Transverse colon (tissue), 4 donors: ENCODE measurements around the gene PTPN20. TPM values are rescaled to one million over a fixed set of nuclear protein-coding genes. Genes with fewer than 3 reads are reported as not detected.
A peak's percentile ranks its signal among the peaks of the same experiment; 100 is the strongest.

Experiments
- DNase-seq: peaks from one replicate; pipeline ENCODE4 v3.0.0-alpha.2; 2019
- H3K27ac ChIP-seq, 4 donors: fragments of 200-600 bp; sonication (generic); 2 replicates each; pipeline ENCODE4 v1.5.1; 2016 to 2018; ENCODE audit warnings: inconsistent platforms in 4 of 4
- H3K27me3 ChIP-seq: fragments of 200-600 bp; sonication (generic); 2 replicates; pipeline ENCODE4 v1.5.1; 2017; ENCODE audit warnings: inconsistent platforms
- H3K36me3 ChIP-seq, 4 donors: fragments of 200-600 bp; sonication (generic); 2 replicates each; pipeline ENCODE4 v1.5.1; 2017 to 2019; ENCODE audit warnings: inconsistent platforms in 4 of 4
- H3K4me1 ChIP-seq, 4 donors: fragments of 200-600 bp; sonication (generic); 2 replicates each; pipeline ENCODE4 v1.5.1; 2017 to 2020; ENCODE audit warnings: inconsistent platforms in 4 of 4
- H3K4me3 ChIP-seq, 4 donors: fragments of 200-600 bp; sonication (generic); 1 replicate in 1 of 4; 2 replicates in 3 of 4; pipeline versions ENCODE4 v1.5.1 to v1.6.1; 2017 to 2019; ENCODE audit warnings: inconsistent platforms in 4 of 4
- H3K9me3 ChIP-seq, 2 donors: fragments of 200-600 bp; sonication (generic); 2 replicates each; pipeline ENCODE4 v1.5.1; 2017 to 2019; ENCODE audit warnings: inconsistent platforms in 2 of 2
- CTCF ChIP-seq, 5 experiments: fragments of 200-600 bp in 3 of 5; fragments of 450-650 bp in 2 of 5; sonication (generic) in 3 of 5; IDR thresholded peaks; 1 replicate in 2 of 5; 2 replicates in 3 of 5; pipeline ENCODE4 v1.5.1; 2016 to 2017; ENCODE audit warnings: antibody characterized with exemption in 5 of 5, inconsistent platforms in 3 of 5, mild to moderate bottlenecking in 2 of 5, moderate library complexity in 1 of 5
- EP300 ChIP-seq: sonication (generic); formaldehyde crosslinking; IDR thresholded peaks from one replicate; pipeline ENCODE4 v1.6.1; 2017; ENCODE audit warnings: antibody characterized with exemption, low read depth
- POLR2A ChIP-seq: fragments of 450-650 bp; IDR thresholded peaks from one replicate; pipeline ENCODE4 v1.6.1; 2016; ENCODE audit warnings: antibody characterized with exemption, mild to moderate bottlenecking, moderate library complexity
- POLR2AphosphoS5 ChIP-seq, 3 donors: sonication (generic); formaldehyde crosslinking; IDR thresholded peaks; one replicate each; pipeline ENCODE4 v1.6.1; 2016; ENCODE audit warnings: antibody characterized with exemption in 3 of 3
- WGBS, 2 donors: methylation state at CpG; one replicate each; pipeline ENCODE4 v1.1.5; 2018; ENCODE audit warnings: low coverage in 1 of 2; 5-methylcytosine and 5-hydroxymethylcytosine counted together
- in situ Hi-C, 4 donors: fragments of 200-750 bp; cut with MboI; loops; one replicate each; pipeline versions ENCODE4 v1.15.0 to v1.15.1; 2017; ENCODE audit warnings: low sequenced_read_pairs in 3 of 4, low pct_ligation_motif_present in 1 of 4, low pct_unique_long_range_greater_than_20kb in 1 of 4
- intact Hi-C: fragments of 100-400 bp; cut with DNase I; formaldehyde crosslinking; loops from one replicate; pipeline ENCODE4 v1.15.1; 2023; ENCODE audit warnings: low total_unique reads
- total RNA-seq, 4 donors: library from RNA; depleted of rRNA; stranded (reverse); fragments of >200 nt; gene quantifications; one replicate each; pipeline ENCODE4 v1.1.0, GENCODE V29; 2016

PTPN20 gene
- total RNA-seq, 4 donors from 2014 or later = 1.6 to 34.0 (median 4.9) TPM; not detected in 1

GRCh38 chr10:47031211-47031900 is 120.1 kb downstream of the PTPN20 start:
- in situ Hi-C loops = loop anchor here in 2 of 4 donors (10.0 to 25.0 kb wide), 2 partner anchors 273 to 281 kb away; partner anchors contain the start of genes GDF10 (in 2 of the 2) and GDF2 (in 1 of the 2)
- TF ChIP-seq POLR2AphosphoS5 (IDR thresholded peaks at IDR 0.05) (no peak), EP300 (no peak), CTCF (IDR thresholded peaks at IDR 0.05) (no peak), POLR2A (no peak)
- no peak overlapping the region for H3K27ac ChIP-seq
- H3K9me3 ChIP-seq = no peaks in the 10 kb centered on the region
- DNase-seq = no peak
- WGBS, 2 donors = 86% methylated on average over 7 of the region's 7 CpGs; no CpG with 5 or more reads in 1 of the 2 donors
- H3K4me1 ChIP-seq = no peaks in the 10 kb centered on the region
- intact Hi-C loops = no loop called here
- H3K4me3 ChIP-seq = no peak overlapping the region
- H3K36me3 ChIP-seq = no peaks in the 10 kb centered on the region
- H3K27me3 ChIP-seq = no peaks in the 10 kb centered on the region

GRCh38 chr10:47031901-47032465 is 120.8 kb downstream of the PTPN20 start:
- no peaks in the 10 kb centered on the region for H3K36me3 ChIP-seq
- H3K4me3 ChIP-seq = no peak overlapping the region
- no peaks in the 10 kb centered on the region for H3K27me3 ChIP-seq
- H3K9me3 ChIP-seq = no peaks in the 10 kb centered on the region
- TF ChIP-seq POLR2AphosphoS5 (IDR thresholded peaks at IDR 0.05) = no peak
- TF ChIP-seq EP300 = no peak
- no peak for TF ChIP-seq CTCF (IDR thresholded peaks at IDR 0.05)
- no peak for TF ChIP-seq POLR2A
- WGBS, 2 donors = 82% methylated on average over 6 of the region's 7 CpGs; no CpG with 5 or more reads in 1 of the 2 donors
- no peaks in the 10 kb centered on the region for H3K4me1 ChIP-seq
- peak; percentile 9 for DNase-seq
- no peak overlapping the region for H3K27ac ChIP-seq
- in situ Hi-C loops (loop anchor here in 2 of 4 donors (10.0 to 25.0 kb wide), 2 partner anchors 273 to 280 kb away; partner anchors contain the start of genes GDF10 (in 2 of the 2) and GDF2 (in 1 of the 2)), intact Hi-C loops (no loop called here)

- H3K4me1 ChIP-seq = no peaks in the 10 kb centered on the region
- 93 to 100% methylated on average over 2 to 5 of the region's 5 CpGs for WGBS, 2 donors
- no peaks in the 10 kb centered on the region for H3K36me3 ChIP-seq
- TF ChIP-seq CTCF (IDR thresholded peaks at IDR 0.05) (no peak), POLR2AphosphoS5 (IDR thresholded peaks at IDR 0.05) (no peak), POLR2A (no peak), EP300 (no peak)
- H3K9me3 ChIP-seq = no peaks in the 10 kb centered on the region
- intact Hi-C loops (no loop called here), in situ Hi-C loops (loop anchor here in 2 of 4 donors (10.0 to 25.0 kb wide), 2 partner anchors 272 to 279 kb away; partner anchors contain the start of genes GDF10 (in 2 of the 2) and GDF2 (in 1 of the 2))
- no peaks in the 10 kb centered on the region for H3K27me3 ChIP-seq
- no peak overlapping the region for H3K4me3 ChIP-seq
- no peak overlapping the region for H3K27ac ChIP-seq
- no peak for DNase-seq
Measured at GRCh38 chr10:47033081-47033480, 121.9 kb downstream of the PTPN20 start.

GRCh38 chr10:47033541-47034270 is 122.5 kb downstream of the PTPN20 start:
- TF ChIP-seq POLR2A = no peak
- TF ChIP-seq EP300 = no peak
- TF ChIP-seq POLR2AphosphoS5 (IDR thresholded peaks at IDR 0.05) = no peak
- no peak for TF ChIP-seq CTCF (IDR thresholded peaks at IDR 0.05)
- 92 to 97% methylated on average over 5 to 13 of the region's 13 CpGs for WGBS, 2 donors
- Histone ChIP-seq H3K4me3 (no peak overlapping the region), H3K27ac (no peak overlapping the region), H3K9me3 (no peaks in the 10 kb centered on the region), H3K4me1 (no peaks in the 10 kb centered on the region), H3K36me3 (no peaks in the 10 kb centered on the region), H3K27me3 (no peaks in the 10 kb centered on the region)
- no peak for DNase-seq
- in situ Hi-C loops (loop anchor here in 2 of 4 donors (10.0 to 25.0 kb wide), 2 partner anchors 271 to 279 kb away; partner anchors contain the start of genes GDF10 (in 2 of the 2) and GDF2 (in 1 of the 2)), intact Hi-C loops (no loop called here)
